ENCODE results near the gene SCUBE1.

Gene SCUBE1

GRCh38 chr22:43155789-43156188 lies 187.4 kb downstream of the SCUBE1 start:
- Histone ChIP-seq H3K9ac (ENCODE audit: low read depth, low read length, poor library complexity, severe bottlenecking) (no peak overlapping the region), H3K4me2 (ENCODE audit: low read depth, low read length, poor library complexity, severe bottlenecking) (peak overlapping the region; percentile 32), H4K20me1 (ENCODE audit: insufficient read depth, low read length, poor library complexity, severe bottlenecking) (no peaks in the 10 kb centered on the region), H3F3A (ENCODE audit: low read depth) (no peaks in the 10 kb centered on the region), H3K9me3 (ENCODE audit: insufficient read depth, low read depth, low read length) (no peaks in the 10 kb centered on the region), H3K36me3 (ENCODE audit: insufficient read depth, low read length) (no peaks in the 10 kb centered on the region), H3K4me3 (ENCODE audit: low read length, poor library complexity, severe bottlenecking) (no peak overlapping the region), H3K27me3 (ENCODE audit: insufficient read depth, low read length, poor library complexity, severe bottlenecking) (no peaks in the 10 kb centered on the region), H2AFZ (ENCODE audit: low read length) (no peak overlapping the region), H3K9me2 (replicated peaks; ENCODE audit: low read depth, low read length) (no peaks in the 10 kb centered on the region), H3K79me2 (ENCODE audit: insufficient read depth, low read length) (peaks cover 26% of the 10 kb centered on the region), H3K4me1 (ENCODE audit: insufficient read depth, low read length, poor library complexity, severe bottlenecking) (peaks cover 25% of the 10 kb centered on the region)
- TF ChIP-seq EZH2phosphoT487 (IDR thresholded peaks at IDR 0.05; ENCODE audit: borderline replicate concordance) = no peak
- TF ChIP-seq CTCF (conservative IDR thresholded peaks at IDR 0.05; ENCODE audit: low read length) = no peak

DNA sequence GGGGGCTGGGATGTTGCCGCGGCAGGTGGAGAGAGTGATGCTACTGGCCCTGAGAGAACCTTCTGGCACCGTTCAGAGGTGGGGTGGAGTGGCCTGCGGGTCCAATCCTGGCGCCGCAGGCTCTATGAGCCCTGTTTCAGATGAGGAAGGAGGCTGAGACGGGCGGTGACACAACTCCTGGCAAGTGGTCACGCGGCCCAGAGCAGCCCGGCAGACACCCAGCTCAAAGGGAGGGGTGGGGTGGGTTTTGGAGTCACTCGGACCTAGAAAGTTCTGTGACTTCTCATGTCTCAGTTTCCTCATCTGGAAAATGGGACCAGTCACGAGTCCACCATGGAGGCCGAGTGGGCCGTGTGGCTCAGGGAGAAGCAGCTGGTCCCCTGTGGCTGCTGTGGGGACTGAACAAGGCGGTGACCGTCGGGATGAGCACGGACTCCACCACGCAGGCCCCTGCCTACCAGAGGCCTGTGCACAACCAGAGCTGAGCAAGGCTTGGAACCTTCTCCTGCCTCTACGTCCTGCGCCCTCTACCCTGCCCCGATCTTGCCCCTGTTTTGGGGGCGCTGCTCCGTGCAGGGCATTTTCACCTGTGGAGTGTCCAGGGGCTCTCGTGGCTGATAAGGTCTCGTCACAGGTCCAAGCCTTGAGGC lies 188.2 kb downstream of the SCUBE1 start:
- TF ChIP-seq EZH2phosphoT487 (IDR thresholded peaks at IDR 0.05; ENCODE audit: borderline replicate concordance) (no peak), CTCF (conservative IDR thresholded peaks at IDR 0.05; ENCODE audit: low read length) (no peak)
- Histone ChIP-seq H3K9me2 (replicated peaks; ENCODE audit: low read depth, low read length) (no peaks in the 10 kb centered on the region), H3K9ac (ENCODE audit: low read depth, low read length, poor library complexity, severe bottlenecking) (no peak overlapping the region), H3K79me2 (ENCODE audit: insufficient read depth, low read length) (peaks cover 26% of the 10 kb centered on the region), H3K4me3 (ENCODE audit: low read length, poor library complexity, severe bottlenecking) (no peak overlapping the region), H3K4me2 (ENCODE audit: low read depth, low read length, poor library complexity, severe bottlenecking) (peak overlapping the region; percentile 32), H2AFZ (ENCODE audit: low read length) (no peak overlapping the region), H3K36me3 (ENCODE audit: insufficient read depth, low read length) (no peaks in the 10 kb centered on the region), H4K20me1 (ENCODE audit: insufficient read depth, low read length, poor library complexity, severe bottlenecking) (no peaks in the 10 kb centered on the region), H3F3A (ENCODE audit: low read depth) (no peaks in the 10 kb centered on the region), H3K9me3 (ENCODE audit: insufficient read depth, low read depth, low read length) (no peaks in the 10 kb centered on the region), H3K4me1 (ENCODE audit: insufficient read depth, low read length, poor library complexity, severe bottlenecking) (peaks cover 25% of the 10 kb centered on the region), H3K27me3 (ENCODE audit: insufficient read depth, low read length, poor library complexity, severe bottlenecking) (no peaks in the 10 kb centered on the region)

GRCh38 chr22:43153899-43154298 lies 189.3 kb downstream of the SCUBE1 start:
- H3K79me2 ChIP-seq (ENCODE audit: insufficient read depth, low read length) = peaks cover 26% of the 10 kb centered on the region
- H4K20me1 ChIP-seq (ENCODE audit: insufficient read depth, low read length, poor library complexity, severe bottlenecking) = no peaks in the 10 kb centered on the region
- peak overlapping the region; percentile 31 for H3K4me2 ChIP-seq (ENCODE audit: low read depth, low read length, poor library complexity, severe bottlenecking)
- no peaks in the 10 kb centered on the region for H3F3A ChIP-seq (ENCODE audit: low read depth)
- H3K27me3 ChIP-seq (ENCODE audit: insufficient read depth, low read length, poor library complexity, severe bottlenecking) = no peaks in the 10 kb centered on the region
- no peak overlapping the region for H2AFZ ChIP-seq (ENCODE audit: low read length)
- no peak overlapping the region for H3K9ac ChIP-seq (ENCODE audit: low read depth, low read length, poor library complexity, severe bottlenecking)
- H3K4me1 ChIP-seq (ENCODE audit: insufficient read depth, low read length, poor library complexity, severe bottlenecking) = peaks cover 27% of the 10 kb centered on the region
- no peaks in the 10 kb centered on the region for H3K9me2 ChIP-seq (replicated peaks; ENCODE audit: low read depth, low read length)
- H3K36me3 ChIP-seq (ENCODE audit: insufficient read depth, low read length) = no peaks in the 10 kb centered on the region
- TF ChIP-seq CTCF (conservative IDR thresholded peaks at IDR 0.05; ENCODE audit: low read length) (no peak), EZH2phosphoT487 (IDR thresholded peaks at IDR 0.05; ENCODE audit: borderline replicate concordance) (no peak)
- no peak overlapping the region for H3K4me3 ChIP-seq (ENCODE audit: low read length, poor library complexity, severe bottlenecking)
- H3K9me3 ChIP-seq (ENCODE audit: insufficient read depth, low read depth, low read length) = no peaks in the 10 kb centered on the region

Data from Loucy (cell line).